ENCODE results near the gene AFG3L2.

Gene AFG3L2

DNA sequence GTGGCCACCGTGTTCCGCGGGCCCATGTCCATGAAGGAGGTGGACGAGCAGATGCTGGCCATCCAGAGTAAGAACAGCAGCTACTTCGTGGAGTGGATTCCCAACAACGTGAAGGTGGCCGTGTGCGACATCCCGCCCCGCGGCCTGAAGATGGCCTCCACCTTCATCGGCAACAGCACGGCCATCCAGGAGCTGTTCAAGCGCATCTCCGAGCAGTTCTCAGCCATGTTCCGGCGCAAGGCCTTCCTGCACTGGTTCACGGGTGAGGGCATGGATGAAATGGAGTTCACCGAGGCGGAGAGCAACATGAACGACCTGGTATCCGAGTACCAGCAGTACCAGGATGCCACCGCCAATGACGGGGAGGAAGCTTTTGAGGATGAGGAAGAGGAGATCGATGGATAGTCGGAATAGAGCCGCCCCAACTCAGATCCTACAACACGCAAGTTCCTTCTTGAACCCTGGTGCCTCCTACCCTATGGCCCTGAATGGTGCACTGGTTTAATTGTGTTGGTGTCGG is 51.2 kb downstream of the AFG3L2 start:
- no peak for DNase-seq (ENCODE audit: low read depth)

- no peak for DNase-seq (ENCODE audit: low read depth)
Measured at GRCh38 chr18:12324991-12325725, 51.9 kb downstream of the AFG3L2 start.

DNA sequence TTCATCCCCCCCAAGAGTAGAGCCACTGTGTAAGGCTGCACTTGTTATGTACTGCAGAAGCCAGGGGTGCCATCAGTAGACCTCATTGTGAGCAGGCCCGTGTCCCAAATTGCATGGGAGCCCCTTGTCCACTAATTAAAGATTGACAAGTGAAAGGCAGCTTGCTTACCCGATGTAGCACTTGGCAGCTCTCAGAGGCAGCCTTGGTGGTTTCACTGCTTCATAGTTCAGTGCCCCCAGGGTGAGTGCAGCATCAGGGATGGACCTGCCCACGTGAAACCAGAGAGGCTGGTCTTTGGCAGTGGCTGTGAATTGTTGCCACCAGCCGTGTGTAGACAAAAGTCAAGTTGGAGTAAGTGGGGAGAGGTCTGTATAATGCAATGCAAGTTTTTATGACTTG is 55.7 kb downstream of the AFG3L2 start:
- no peak for DNase-seq (ENCODE audit: low read depth)

DNA sequence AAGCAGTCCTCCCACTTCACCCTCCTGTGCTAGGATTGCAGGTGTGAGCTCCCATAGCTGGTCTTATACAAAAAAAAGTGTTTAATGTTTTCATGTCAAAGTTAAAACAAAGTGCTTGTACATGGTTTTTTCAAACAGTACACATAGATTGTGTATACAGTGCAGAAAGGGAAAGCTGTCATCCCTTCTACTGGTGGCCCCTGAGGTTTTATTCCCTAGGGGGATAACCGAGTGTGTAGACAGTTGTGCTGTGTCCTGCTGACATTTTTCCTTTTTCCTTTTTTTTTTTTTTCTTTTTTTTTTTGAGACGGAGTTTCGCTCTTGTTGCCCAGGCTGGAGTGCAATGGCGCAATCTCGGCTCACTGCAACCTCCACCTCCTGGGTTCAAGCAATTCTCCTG is 58.2 kb downstream of the AFG3L2 start:
- DNase-seq (ENCODE audit: low read depth): no peak

GRCh38 chr18:12318334-12318697 is 58.7 kb downstream of the AFG3L2 start:
- DNase-seq (ENCODE audit: low read depth): no peak

DNA sequence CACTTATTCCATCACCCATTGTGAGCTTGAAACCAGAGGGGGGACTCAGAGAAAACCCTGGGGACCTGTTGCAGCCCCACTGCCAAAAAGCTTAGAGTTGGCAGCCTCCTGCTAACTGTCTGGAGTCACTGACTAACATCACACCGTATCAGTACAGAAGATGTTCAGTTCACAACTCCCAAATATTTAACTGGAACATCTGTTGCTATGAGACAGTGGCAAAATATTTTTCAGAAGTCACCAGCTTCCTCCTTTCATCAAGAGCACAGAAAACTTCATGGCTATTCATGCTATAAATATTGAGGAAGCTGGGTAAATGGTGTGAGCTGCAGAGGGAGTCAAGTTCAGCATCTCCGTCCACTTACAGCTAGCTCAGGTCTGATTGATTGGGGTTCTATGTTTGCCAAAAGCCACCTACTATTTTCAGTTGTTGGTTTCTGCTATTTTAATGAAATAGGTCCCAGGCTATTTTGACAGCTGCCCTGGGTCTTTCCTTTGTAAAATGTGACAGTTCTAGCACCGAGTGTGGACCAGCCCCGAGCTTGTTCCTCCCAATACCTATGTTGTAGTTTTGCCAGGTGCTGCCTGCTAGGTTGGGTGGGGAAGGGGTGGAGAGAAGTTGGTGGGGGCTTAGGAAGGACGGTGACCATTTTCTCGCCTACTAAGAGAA is 59.2 kb downstream of the AFG3L2 start:
- DNase-seq (ENCODE audit: low read depth): no peak

GRCh38 chr18:12315911-12316310 is 61.1 kb downstream of the AFG3L2 start:
- DNase-seq (ENCODE audit: low read depth): no peak

DNA sequence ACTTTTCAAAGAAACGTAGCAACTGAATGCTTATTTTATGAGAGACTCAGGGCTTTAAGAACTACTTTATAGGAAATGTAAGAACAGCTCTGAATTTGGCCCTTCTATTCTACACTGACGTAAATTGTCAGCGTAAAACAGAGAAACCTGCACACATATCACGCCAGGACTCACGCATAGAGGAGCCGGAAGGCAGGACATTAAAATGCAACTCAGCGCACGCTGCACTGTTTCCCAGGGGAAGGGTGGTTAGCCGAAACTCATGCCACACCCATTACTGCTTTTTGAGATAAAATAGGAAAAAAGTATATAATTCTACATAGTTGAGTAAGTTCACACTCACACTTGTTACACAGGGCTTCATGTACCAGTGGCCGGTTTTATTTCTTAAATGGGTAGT is 61.5 kb downstream of the AFG3L2 start:
- no peak for DNase-seq (ENCODE audit: low read depth)

DNA sequence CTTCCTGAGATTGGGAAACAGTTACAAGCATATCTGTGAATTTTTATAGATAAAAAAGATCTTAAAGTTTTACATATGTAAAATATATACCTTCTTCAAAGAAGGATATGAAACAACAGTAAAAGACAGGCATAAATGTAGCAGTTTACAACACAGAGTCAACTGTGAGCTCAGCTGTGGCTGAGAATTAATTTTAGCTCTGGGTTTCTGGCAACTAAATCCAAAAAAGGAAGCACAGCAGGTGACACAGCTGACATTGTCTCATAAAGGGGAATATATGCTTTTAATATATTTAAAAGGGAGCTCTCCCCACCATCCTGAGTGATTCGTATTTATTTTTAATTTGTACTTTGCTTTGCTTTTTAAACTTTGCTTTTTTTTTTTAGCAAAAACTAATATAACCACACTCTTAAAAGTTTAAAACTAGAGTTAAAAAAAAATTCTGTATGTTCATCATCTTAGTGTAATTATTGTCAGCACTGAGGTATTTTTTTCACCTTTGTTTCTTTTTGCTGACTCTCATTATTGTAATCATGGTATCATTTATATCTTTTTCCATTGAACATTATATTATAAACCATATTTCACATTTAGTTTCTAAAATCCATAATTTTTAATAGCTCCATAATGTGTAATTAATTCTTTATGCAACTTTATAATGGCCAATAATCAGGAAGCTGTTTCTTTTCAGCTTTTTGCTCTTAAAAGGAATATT is 62.3 kb downstream of the AFG3L2 start:
- no peak for DNase-seq (ENCODE audit: low read depth)

DNA sequence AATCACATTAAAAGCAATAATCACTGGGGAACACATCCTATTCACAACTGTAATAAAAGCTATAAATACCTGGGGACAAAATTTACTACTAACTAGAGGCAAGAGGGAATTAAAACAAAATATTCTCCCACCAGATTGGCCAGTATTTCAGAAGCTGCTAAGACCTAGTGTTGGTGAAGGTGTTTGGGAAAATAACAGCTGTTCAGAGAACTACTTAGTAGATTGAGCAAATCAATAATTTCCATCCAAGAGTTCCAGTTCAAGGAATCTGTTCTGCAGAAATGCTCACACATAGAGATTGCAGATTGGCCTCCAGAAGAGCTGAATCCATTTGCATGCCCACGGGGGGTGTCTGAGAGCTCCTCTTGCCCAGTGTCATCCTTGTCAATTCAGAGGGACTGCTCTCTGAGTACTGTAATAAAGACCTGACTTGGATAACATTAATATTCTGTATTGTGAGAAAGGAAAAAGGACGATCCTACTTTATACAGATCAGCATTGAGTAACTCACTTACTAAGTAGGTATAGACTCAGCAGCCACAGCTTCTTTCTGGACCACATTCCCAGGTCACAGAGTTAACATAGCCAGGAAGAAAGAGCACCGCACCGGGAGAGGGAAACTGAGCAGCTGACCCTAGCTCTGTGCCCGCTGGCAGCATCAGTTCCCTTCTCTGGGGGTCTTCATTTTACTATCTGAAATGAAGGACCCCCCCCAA is 63.3 kb downstream of the AFG3L2 start:
- no peak for DNase-seq (ENCODE audit: low read depth)

GRCh38 chr18:12312976-12313375 is 64.1 kb downstream of the AFG3L2 start:
- DNase-seq (ENCODE audit: low read depth): no peak

GRCh38 chr18:12310762-12311161 is 66.3 kb downstream of the AFG3L2 start:
- no peak for DNase-seq (ENCODE audit: low read depth)

- DNase-seq (ENCODE audit: low read depth): no peak
Measured at GRCh38 chr18:12309683-12310198, 67.3 kb downstream of the AFG3L2 start.

DNA sequence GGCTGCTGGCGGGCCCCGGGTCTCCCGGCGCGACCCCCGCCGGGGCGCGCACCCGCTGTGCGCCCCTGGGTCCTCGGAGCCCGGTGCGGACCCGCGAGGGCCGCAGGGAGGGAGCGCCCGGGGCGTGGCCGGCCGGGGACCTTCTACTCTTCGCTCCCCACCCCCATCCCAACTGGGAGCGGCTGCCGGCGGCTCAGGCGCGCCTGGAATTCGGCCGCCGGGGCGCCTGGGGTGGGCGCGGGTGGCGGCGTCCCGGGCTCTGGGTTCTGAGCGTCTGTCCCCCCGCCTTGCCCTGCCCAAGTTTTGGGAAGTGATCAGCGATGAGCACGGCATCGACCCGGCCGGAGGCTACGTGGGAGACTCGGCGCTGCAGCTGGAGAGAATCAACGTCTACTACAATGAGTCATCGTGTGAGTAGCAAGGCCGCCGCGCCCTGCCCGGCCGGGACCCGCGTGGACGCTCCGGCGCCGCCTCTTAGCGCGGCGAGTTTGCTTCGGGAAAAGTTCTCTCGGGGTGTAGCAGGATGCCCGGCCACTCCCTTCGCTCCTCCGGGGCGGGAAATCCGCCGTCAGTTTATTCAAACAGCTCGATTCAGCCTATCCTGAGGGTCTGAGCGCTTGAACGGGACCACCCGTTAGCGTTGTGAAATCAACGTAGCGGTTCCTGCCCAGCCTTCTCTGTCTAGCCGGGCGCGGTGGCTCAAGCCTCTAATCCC is 68.5 kb downstream of the AFG3L2 start:
- DNase-seq (ENCODE audit: low read depth): no peak

DNA sequence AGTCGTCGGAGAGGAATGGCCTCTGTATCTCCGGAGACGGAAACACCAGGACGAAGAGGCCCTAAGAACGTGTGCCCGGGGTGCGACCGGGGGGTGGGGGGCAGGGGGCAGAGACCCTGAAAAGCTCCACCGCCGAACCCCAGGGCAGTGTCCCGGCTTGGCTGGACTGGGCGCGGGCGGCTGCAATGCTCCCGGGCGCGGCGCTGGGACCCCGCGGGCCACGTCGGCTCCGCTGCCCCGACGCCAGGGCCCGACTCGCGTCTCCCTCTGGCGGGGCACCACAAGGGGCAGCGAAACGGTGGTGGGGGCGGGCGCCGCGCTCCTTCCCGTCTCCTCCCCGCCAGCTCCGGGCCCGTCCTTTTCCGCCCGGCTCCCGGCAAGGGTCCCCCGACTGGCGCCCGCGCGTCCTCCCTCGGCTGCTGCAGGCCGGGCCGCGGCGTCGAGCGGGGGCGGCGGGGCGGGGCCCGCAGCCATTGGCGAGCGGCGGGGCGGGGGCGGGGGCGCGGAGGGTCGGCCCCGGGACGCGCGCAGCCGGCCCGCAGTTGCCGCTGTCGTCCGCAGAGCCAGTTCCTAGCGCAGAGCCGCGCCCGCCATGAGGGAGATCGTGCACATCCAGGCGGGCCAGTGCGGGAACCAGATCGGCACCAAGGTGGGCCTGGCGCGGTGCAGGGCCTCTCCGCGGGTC is 69.2 kb downstream of the AFG3L2 start, which contains the start of gene TUBB6:
Gene TUBB6 (plus strand): TSS at position 541 of the 685 bp plus-strand sequence. CDS start 52 bp downstream, at position 593.
- no peak for DNase-seq (ENCODE audit: low read depth)

GRCh38 chr18:12306752-12307700 is 70.0 kb downstream of the AFG3L2 start:
- no peak for DNase-seq (ENCODE audit: low read depth)

GRCh38 chr18:12305930-12306629 is 70.9 kb downstream of the AFG3L2 start:
- DNase-seq (ENCODE audit: low read depth): no peak

GRCh38 chr18:12305211-12305610 is 71.8 kb downstream of the AFG3L2 start:
- no peak for DNase-seq (ENCODE audit: low read depth)

Measured in stimulated activated CD8-positive, alpha-beta memory T cell treated with anti-CD3 and anti-CD28 coated beads, Interleukin-15, amount 100 ng/mL, for 1 hour (primary cell).